HG03025 (cell line): ENCODE measurements around the gene ZNF573.

Experiments
- ATAC-seq: cut with Tn5 transposase; IDR thresholded peaks from one replicate; pipeline ENCODE4 v1.9.1; 2021; ENCODE audit warnings: mild to moderate bottlenecking, moderate library complexity; ENCODE audit not compliant: unreplicated experiment, low FRiP score

Gene ZNF573

DNA sequence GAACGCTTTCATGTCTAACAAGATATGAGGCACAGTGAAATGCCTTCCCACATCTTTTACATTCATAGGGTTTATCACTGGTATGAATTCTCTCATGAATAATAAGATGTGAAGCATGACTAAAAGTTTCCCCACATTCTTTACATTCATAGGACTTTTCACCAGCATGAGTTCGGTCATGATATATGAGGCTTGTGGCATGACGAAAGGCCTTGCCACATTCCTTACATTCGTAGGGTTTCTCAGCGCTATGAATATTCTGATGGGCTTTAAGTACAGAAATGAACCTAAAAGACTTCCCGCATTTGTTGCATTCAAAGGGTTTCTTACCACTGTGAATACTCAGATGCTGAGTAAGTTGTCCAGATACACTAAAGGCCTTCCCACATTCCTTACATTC, 81.2 kb downstream of the ZNF573 start:
- no peak for ATAC-seq

- no peak for ATAC-seq
Observed at GRCh38 chr19:37695144-37695899, 84.1 kb downstream of the ZNF573 start.

- no peak for ATAC-seq
Observed at GRCh38 chr19:37692956-37693620, 86.3 kb downstream of the ZNF573 start.

DNA sequence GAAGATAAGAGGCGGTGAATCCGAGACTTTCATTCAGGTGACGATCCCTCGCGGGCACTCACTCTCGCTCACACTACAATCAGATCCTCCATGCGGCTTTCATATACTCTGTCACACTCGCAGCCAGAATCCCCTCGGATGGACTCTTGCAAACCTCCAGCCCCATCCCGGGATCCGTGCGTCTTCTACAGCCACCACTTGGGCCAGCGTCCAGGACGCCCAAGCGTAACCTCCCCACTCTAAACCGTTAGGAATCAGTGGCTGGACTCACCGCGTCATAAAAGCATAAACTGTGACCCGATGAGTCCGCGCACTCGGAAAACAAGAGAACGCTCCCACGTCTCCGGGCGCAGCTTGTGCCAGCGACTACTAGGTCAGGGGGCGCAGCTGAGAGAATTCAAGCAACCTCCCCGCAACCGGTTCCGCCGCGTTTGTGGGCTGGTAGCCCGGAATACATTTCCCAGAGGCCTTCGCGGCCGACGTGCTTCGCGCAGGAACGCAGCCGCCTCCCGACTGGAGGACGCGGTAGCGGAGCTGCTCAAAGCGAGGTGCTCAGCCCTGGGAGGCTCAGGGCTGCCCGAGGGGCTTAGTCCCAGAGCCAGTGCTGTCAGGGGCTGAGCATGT, 87.4 kb downstream of the ZNF573 start:
- no peak for ATAC-seq
